Epithelial cell of prostate (primary cell): ENCODE data around the gene HNRNPH3.
A peak's percentile ranks its signal among the peaks of the same experiment; 100 is the strongest.
"Not testable (repeated sequence)": the region's sequence is repeated elsewhere in the genome, so short reads cannot be mapped to it uniquely, and the experiment has no call there.

ENCODE experiments used
- DNase-seq: peaks from one replicate; pipeline ENCODE4 v3.0.0-alpha.2; 2011; ENCODE audit warnings: low read depth, low spot score
- H3K27ac ChIP-seq: fragments of 450-650 bp; 2 replicates; pipeline ENCODE4 v1.5.1; 2017; ENCODE audit warnings: mild to moderate bottlenecking

Gene HNRNPH3, protein sequence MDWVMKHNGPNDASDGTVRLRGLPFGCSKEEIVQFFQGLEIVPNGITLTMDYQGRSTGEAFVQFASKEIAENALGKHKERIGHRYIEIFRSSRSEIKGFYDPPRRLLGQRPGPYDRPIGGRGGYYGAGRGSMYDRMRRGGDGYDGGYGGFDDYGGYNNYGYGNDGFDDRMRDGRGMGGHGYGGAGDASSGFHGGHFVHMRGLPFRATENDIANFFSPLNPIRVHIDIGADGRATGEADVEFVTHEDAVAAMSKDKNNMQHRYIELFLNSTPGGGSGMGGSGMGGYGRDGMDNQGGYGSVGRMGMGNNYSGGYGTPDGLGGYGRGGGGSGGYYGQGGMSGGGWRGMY

GRCh38 chr10:68331455-68332258 lies at the start of gene HNRNPH3:
Gene HNRNPH3 (plus strand): TSS chr10:68332064. CDS start chr10:68337222, 5,158 bp downstream.
- H3K27ac ChIP-seq: peak within 1 kb of the TSS; percentile 91
- peak; percentile 86 for DNase-seq

DNA sequence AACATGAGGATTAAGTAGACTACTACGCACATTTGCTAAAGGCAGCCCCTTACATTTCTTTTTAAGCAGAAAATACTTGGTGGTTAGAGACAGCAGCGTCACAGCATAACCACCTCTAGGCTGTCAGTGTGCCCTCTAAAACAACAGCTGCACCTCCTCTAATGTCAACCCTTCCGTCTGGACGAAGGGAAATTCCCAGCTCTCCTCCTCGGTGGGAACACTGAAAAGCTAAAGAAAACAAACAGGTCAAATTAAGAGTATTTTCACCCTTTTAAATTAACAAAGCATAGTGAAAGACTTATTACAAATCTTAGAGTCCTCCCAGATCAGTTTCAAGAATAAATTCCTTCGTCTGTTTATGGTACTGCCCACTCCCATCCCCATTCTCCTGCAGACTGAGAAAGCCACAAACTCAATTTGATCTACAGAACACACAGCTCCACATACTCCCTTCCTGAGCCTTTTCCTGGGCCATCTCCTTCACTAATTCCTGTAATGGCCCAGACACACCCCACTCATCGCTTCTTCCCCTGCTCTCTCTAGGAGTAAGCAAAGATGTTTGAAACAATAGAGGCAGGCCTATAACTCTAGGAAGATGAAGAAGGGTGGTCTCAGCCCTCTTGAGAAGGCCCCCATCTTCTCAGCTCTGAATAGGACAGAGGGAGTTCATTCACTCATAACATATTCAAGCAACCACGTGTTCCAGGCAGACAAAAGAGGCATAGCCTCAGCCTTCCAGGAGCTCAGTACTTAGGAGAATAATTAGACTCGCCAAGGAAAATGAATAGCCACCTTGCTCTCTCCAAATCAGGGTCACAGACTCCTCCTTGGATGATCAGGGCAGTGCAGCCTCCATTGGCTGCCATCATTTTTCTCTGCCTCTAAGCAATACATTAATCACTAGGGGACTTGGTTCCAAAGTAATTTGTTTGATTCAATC lies 47.5 kb upstream of the HNRNPH3 start:
- no peak overlapping the region for H3K27ac ChIP-seq
- DNase-seq: no peak

DNA sequence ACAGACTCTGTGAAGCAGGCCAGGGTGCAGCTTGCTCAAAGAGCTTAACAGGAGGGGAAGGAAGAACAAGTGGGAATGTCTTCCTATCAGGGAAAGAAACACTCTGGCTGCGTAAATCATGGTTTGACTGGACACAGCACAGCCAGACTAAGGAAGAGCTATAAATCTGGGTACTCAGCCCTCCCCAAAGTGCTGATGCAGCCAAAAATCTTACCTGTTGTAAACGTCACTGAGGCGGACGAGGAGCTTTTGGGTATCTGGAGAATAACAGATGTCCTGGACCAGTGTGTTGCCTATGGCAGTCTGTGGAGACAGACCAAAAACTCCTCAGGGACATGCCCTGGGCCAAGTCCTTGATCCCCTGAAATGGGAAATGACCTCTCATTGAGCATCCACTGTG lies 43.1 kb upstream of the HNRNPH3 start:
- DNase-seq: no peak
- H3K27ac ChIP-seq: no peak overlapping the region

- no peak for DNase-seq
Observed at GRCh38 chr10:68290736-68291135, 41.1 kb upstream of the HNRNPH3 start.

GRCh38 chr10:68296843-68297663 lies 34.8 kb upstream of the HNRNPH3 start:
- no peak for DNase-seq
- H3K27ac ChIP-seq: no peak overlapping the region

More at GRCh38 chr10:68290736-68291135, 41.1 kb upstream of the HNRNPH3 start:
- H3K27ac ChIP-seq: no peak overlapping the region

GRCh38 chr10:68301301-68301700 lies 30.6 kb upstream of the HNRNPH3 start:
- no peak overlapping the region for H3K27ac ChIP-seq
- no peak for DNase-seq

GRCh38 chr10:68301790-68302502 lies 29.9 kb upstream of the HNRNPH3 start:
- DNase-seq: no peak
- no peak overlapping the region for H3K27ac ChIP-seq

DNA sequence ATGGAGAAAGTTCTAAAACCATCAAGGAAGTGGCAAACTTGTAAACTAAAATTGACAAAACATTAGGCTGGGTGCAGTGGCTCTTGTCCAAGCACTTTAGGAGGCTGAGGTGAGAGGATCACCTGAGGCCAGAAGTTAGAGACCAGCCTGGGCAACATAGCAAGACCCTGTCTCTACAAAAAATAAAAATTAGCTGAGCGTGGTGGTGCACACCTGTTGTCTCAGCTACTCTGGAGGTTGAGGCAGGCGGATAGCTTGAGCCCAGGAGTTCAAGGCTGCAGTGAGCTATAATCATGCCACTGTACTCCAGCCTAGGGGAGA lies 29.4 kb upstream of the HNRNPH3 start:
- DNase-seq: no peak
- no peak overlapping the region for H3K27ac ChIP-seq

DNA sequence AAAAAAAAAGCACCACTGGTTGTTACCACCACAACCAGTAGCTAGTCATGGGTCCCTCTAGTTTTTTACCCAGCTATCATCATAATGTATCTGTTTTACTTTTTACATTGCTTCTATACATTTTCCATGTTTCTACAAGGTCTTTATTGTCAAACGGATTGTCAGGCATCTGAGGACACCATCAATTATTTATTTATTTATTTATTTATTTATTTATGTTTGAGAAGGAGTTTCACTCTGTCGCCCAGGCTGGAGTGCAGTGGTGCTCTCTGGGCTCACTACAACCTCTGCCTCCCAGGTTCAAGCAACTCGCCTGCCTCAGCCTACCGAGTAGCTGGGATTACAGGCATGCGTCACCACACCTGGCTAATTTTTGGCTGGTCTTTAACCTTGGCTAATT lies 29.0 kb upstream of the HNRNPH3 start:
- no peak for DNase-seq
- no peak overlapping the region for H3K27ac ChIP-seq

DNA sequence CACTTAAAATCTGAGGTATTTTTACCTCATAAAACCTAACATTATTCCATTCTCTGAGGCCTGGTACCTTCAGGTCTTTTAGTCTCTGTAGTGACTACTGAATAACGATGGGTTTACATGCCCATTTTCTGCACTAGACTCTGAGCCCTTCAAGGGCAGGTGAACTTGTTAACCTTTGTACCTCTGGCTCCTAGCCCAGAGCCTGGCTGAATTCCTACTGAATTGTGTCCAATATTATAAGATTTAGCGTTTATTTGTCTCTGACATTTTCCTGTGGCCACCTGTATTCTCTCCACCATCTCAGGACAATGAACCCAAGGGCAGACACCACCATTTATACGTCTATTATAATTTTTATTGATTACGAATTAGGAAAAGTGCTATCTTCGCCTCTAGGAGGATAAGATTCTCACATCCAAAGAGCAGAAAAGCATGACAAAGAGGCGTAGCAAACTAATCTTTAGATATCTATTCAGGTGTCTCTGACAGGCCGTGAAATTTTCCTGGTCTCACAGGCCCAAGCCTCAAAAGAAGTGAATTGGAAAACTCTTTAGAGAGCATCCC lies 27.9 kb upstream of the HNRNPH3 start:
- DNase-seq: no peak
- H3K27ac ChIP-seq: no peak overlapping the region

GRCh38 chr10:68305854-68306253 lies 26.0 kb upstream of the HNRNPH3 start:
- no peak overlapping the region for H3K27ac ChIP-seq

DNA sequence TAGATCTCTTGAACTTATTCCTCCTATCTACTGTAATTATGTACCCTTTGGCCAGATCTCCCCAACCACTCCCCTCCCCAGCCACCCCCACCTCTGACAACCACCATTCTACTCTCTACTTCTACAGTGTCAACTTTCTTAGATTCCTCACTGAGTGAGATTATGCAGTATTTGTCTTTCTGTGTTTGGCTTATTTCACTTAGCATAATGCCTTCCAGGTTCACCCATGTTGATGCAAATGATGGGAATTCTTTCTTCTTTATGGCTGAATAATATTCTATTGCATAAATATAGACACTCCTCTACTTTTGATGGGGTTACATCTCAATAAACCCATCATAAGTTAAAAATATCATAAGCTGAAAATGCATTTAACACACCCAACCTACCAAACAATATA lies 21.3 kb upstream of the HNRNPH3 start:
- no peak overlapping the region for H3K27ac ChIP-seq
- DNase-seq: no peak

More at GRCh38 chr10:68305854-68306253, 26.0 kb upstream of the HNRNPH3 start:
- DNase-seq: no peak

- not testable (repeated sequence) for H3K27ac ChIP-seq, DNase-seq
Observed at GRCh38 chr10:68314930-68315329, 16.9 kb upstream of the HNRNPH3 start.

DNA sequence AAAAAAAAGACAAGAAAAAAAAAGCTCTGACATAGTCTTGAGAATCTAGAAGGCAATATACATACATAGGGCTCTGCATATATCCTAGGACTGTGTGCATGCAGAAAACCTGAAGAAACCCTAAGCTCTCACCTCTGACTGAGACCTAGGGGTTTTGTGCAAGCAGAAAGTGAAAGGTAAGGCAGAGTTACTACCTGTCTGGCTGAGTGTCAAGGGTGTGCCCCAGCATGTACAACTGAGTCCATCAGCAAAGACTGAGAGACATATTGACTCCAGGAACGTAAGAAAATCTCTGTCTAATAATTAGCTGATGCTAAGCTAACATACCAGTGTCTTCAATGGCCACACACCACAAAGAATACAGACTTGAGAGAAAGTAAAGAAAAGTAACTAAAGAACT lies 16.3 kb upstream of the HNRNPH3 start:
- no peak for DNase-seq
- H3K27ac ChIP-seq: no peak overlapping the region

DNA sequence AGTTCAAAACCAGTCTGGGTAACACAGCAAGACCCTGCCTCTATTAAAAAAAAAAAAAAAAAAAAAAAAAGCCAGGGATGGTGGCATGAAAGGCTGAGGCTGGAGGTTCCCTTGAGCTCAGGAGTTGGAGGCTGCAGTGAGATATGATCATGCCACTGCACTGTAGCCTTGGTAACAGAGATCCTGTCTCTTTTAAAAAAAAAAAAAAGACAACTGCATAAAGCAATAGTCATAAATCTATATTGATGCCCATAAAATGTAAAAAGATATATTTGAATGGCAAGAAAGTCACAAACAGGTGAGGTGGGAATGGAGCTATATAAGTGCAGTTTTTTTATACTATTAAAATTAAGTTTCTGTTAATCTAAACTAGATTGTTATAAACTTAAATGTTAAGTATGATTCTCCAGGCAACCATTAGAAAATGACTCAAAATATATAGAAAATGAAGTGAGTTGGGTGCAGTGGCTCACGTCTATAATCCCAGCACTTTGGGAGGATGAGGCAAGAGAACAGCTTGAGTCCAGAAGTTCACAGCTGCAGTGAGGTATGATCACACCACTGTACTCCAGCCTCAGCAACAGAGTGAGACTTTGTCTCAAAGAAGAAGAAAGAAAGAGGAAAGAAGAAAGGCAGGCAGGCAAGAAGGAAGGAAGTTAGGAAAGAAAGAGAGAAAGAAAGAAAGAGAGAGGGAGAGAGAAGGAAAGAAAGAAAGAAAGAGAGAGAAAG lies 13.4 kb upstream of the HNRNPH3 start:
- no peak overlapping the region for H3K27ac ChIP-seq
- DNase-seq: no peak

DNA sequence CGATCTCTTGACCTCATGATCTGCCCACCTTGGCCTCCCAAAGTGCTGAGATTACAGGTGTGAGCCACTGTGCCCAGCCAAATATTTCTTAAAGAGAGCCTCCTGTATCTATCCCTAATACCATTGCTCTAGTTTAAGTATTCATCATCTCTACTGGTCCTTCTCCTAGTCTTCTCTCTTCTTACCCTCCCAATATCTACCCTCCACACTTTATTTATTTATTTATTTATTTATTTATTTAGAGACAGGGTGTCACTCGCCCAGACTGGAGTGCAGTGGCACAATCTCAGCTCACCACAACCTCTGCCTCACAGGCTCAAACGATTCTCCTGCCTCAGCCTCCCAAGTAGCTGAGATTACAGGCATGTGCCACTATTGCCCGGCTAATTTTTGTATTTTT lies 7.5 kb upstream of the HNRNPH3 start:
- H3K27ac ChIP-seq, DNase-seq: not testable (repeated sequence)

- no peak for DNase-seq
- H3K27ac ChIP-seq: peak overlapping the region; percentile 68
Observed at GRCh38 chr10:68327889-68328786, 3.7 kb upstream of the HNRNPH3 start.
